ENCODE measurements around the gene GRK1.

- TF ChIP-seq EZH2phosphoT487 (IDR thresholded peaks at IDR 0.05; ENCODE audit: unreplicated experiment) (no peak), POLR2AphosphoS5 (IDR thresholded peaks at IDR 0.05; ENCODE audit: low read depth) (no peak)
These were observed 19.4 kb upstream of the GRK1 start for GRCh38 chr13:113647351-113648215.

All from GM23338 (cell line).